Parathyroid adenoma (tissue), 2 donors: ENCODE data around the gene WNT9B.

Experiments
- H2AFZ ChIP-seq: fragments of 300-600 bp; sonication (generic); one replicate; pipeline ENCODE4 v1.7.0; 2017; ENCODE audit warnings: antibody characterized with exemption, mild to moderate bottlenecking
- H3K27ac ChIP-seq: fragments of 300-600 bp; sonication (generic); one replicate; pipeline ENCODE4 v1.7.0; 2017
- H3K27me3 ChIP-seq: fragments of 300-600 bp; sonication (generic); one replicate; pipeline ENCODE4 v1.7.0; 2017; ENCODE audit warnings: low read length; ENCODE audit not compliant: control insufficient read depth, insufficient read depth
- H3K36me3 ChIP-seq: fragments of 300-600 bp; sonication (generic); one replicate; pipeline ENCODE4 v1.7.0; 2017; ENCODE audit warnings: low read length; ENCODE audit not compliant: control insufficient read depth, insufficient read depth
- H3K4me1 ChIP-seq: fragments of 300-600 bp; sonication (generic); one replicate; pipeline ENCODE4 v1.7.0; 2017; ENCODE audit warnings: control low read depth
- H3K4me2 ChIP-seq: fragments of 300-600 bp; sonication (generic); one replicate; pipeline ENCODE4 v1.7.0; 2017; ENCODE audit warnings: low read length
- H3K4me3 ChIP-seq: fragments of 300-600 bp; sonication (generic); one replicate; pipeline ENCODE4 v1.7.0; 2017; ENCODE audit warnings: low read depth, low read length
- H3K79me2 ChIP-seq: fragments of 300-600 bp; sonication (generic); one replicate; pipeline ENCODE4 v1.7.0; 2017; ENCODE audit warnings: control low read depth
- H3K9ac ChIP-seq: fragments of 300-600 bp; sonication (generic); one replicate; pipeline ENCODE4 v1.7.0; 2017; ENCODE audit warnings: mild to moderate bottlenecking
- H3K9me3 ChIP-seq: fragments of 300-600 bp; sonication (generic); one replicate; pipeline ENCODE4 v1.7.0; 2017; ENCODE audit warnings: low read length; ENCODE audit not compliant: control insufficient read depth
- CTCF ChIP-seq: fragments of 300-600 bp; sonication (generic); IDR thresholded peaks from one replicate; pipeline ENCODE4 v1.7.0; 2017; ENCODE audit warnings: antibody characterized with exemption, mild to moderate bottlenecking
- donor health status: primary hyperparathyroidism.

WNT9B gene

GRCh38 chr17:46851029-46851741, at the start of gene WNT9B:
Gene WNT9B (plus strand): TSS chr17:46851583. CDS start chr17:46851639, 56 bp downstream.
- Histone ChIP-seq H3K36me3 (no peaks in the 10 kb centered on the region), H3K9ac (no peak within 1 kb of the TSS), H2AFZ (peak within 1 kb of the TSS; percentile 94), H3K27ac (peak within 1 kb of the TSS; percentile 13), H3K4me3 (peak within 1 kb of the TSS; percentile 54), H3K9me3 (no peaks in the 10 kb centered on the region), H3K4me1 (no peaks in the 10 kb centered on the region), H3K27me3 (no peaks in the 10 kb centered on the region), H3K4me2 (peak within 1 kb of the TSS; percentile 72), H3K79me2 (no peaks in the 10 kb centered on the region)
- no peak for TF ChIP-seq CTCF

GRCh38 chr17:46802800-46803199, 48.6 kb upstream of the WNT9B start:
- Histone ChIP-seq H3K27ac (no peak overlapping the region), H3K9me3 (no peaks in the 10 kb centered on the region), H3K4me1 (no peaks in the 10 kb centered on the region), H3K9ac (no peak overlapping the region), H3K36me3 (no peaks in the 10 kb centered on the region), H3K27me3 (no peaks in the 10 kb centered on the region), H2AFZ (no peak overlapping the region), H3K4me2 (no peak overlapping the region), H3K4me3 (no peak overlapping the region), H3K79me2 (no peaks in the 10 kb centered on the region)
- TF ChIP-seq CTCF: no peak

GRCh38 chr17:46803544-46803943, 47.8 kb upstream of the WNT9B start:
- Histone ChIP-seq H3K27me3 (no peaks in the 10 kb centered on the region), H3K9ac (no peak overlapping the region), H3K79me2 (no peaks in the 10 kb centered on the region), H3K4me1 (no peaks in the 10 kb centered on the region), H3K4me3 (no peak overlapping the region), H3K27ac (no peak overlapping the region), H3K36me3 (no peaks in the 10 kb centered on the region), H2AFZ (no peak overlapping the region), H3K4me2 (no peak overlapping the region), H3K9me3 (no peaks in the 10 kb centered on the region)
- TF ChIP-seq CTCF: no peak

GRCh38 chr17:46805771-46806170, 45.6 kb upstream of the WNT9B start:
- Histone ChIP-seq H3K27me3 (no peaks in the 10 kb centered on the region), H3K4me2 (no peak overlapping the region), H3K79me2 (no peaks in the 10 kb centered on the region), H3K36me3 (no peaks in the 10 kb centered on the region), H3K9ac (no peak overlapping the region), H3K27ac (no peak overlapping the region), H3K4me3 (no peak overlapping the region), H3K9me3 (no peaks in the 10 kb centered on the region), H3K4me1 (no peaks in the 10 kb centered on the region), H2AFZ (no peak overlapping the region)
- TF ChIP-seq CTCF: no peak

GRCh38 chr17:46809110-46809571, 42.2 kb upstream of the WNT9B start:
- no peaks in the 10 kb centered on the region for H3K27me3 ChIP-seq
- H3K27ac ChIP-seq: no peak overlapping the region
- no peak for TF ChIP-seq CTCF
- no peaks in the 10 kb centered on the region for H3K79me2 ChIP-seq
- H3K4me3 ChIP-seq: no peak overlapping the region
- H3K9ac ChIP-seq: no peak overlapping the region
- H2AFZ ChIP-seq: no peak overlapping the region
- no peak overlapping the region for H3K4me2 ChIP-seq
- no peaks in the 10 kb centered on the region for H3K36me3 ChIP-seq
- H3K9me3 ChIP-seq: no peaks in the 10 kb centered on the region
- no peaks in the 10 kb centered on the region for H3K4me1 ChIP-seq
